ENCODE data around the gene PLAAT3.
"Not testable (repeated sequence)": the region's sequence is repeated elsewhere in the genome, so short reads cannot be mapped to it uniquely, and the experiment has no call there.

Gene PLAAT3

DNA sequence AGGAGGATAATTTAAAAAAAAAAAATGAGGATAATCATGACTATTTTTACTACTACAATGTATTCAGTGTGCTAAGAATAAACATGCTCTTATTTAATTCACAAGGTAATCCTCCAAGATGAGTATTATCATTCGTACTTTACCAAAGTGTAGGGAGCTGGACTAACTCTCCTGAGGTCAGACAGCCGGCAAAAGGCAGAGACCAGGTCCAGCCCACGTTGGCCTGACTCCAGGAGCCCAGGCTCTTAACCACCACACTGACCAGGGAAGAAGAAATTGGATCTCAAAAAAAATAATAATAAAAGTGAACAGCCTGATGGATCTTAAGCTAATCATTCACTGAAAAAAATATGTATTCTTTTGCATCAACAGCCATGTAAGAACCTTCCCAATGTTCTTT lies 25.2 kb downstream of the PLAAT3 start:
- TF ChIP-seq MAX (IDR thresholded peaks at IDR 0.05; ENCODE audit: low read depth, low read length), result no peak
- TF ChIP-seq MYC (IDR thresholded peaks at IDR 0.05; ENCODE audit: low read depth, low read length), result no peak
- no peak for TF ChIP-seq CTCF (IDR thresholded peaks at IDR 0.05; ENCODE audit: low read depth, low read length)
- TF ChIP-seq POLR2A (IDR thresholded peaks at IDR 0.05; ENCODE audit: extremely low read depth, insufficient read length), result no peak
- DNase-seq (ENCODE audit: low read depth), result no peak
- H3K4me3 ChIP-seq (ENCODE audit: low read depth, low read length), result no peak overlapping the region

GRCh38 chr11:63586451-63587166 lies 27.6 kb downstream of the PLAAT3 start:
- TF ChIP-seq CTCF (IDR thresholded peaks at IDR 0.05; ENCODE audit: low read depth, low read length) (no peak), MYC (IDR thresholded peaks at IDR 0.05; ENCODE audit: low read depth, low read length) (no peak), POLR2A (IDR thresholded peaks at IDR 0.05; ENCODE audit: extremely low read depth, insufficient read length) (no peak), MAX (IDR thresholded peaks at IDR 0.05; ENCODE audit: low read depth, low read length) (no peak)
- no peak for DNase-seq (ENCODE audit: low read depth)
- no peak overlapping the region for H3K4me3 ChIP-seq (ENCODE audit: low read depth, low read length)

- H3K4me3 ChIP-seq (ENCODE audit: low read depth, low read length), result no peak overlapping the region
- DNase-seq (ENCODE audit: low read depth), result no peak
- TF ChIP-seq CTCF (IDR thresholded peaks at IDR 0.05; ENCODE audit: low read depth, low read length) (no peak), MYC (IDR thresholded peaks at IDR 0.05; ENCODE audit: low read depth, low read length) (no peak), POLR2A (IDR thresholded peaks at IDR 0.05; ENCODE audit: extremely low read depth, insufficient read length) (no peak), MAX (IDR thresholded peaks at IDR 0.05; ENCODE audit: low read depth, low read length) (no peak)
These were observed 30.9 kb downstream of the PLAAT3 start for GRCh38 chr11:63583357-63583677.

DNA sequence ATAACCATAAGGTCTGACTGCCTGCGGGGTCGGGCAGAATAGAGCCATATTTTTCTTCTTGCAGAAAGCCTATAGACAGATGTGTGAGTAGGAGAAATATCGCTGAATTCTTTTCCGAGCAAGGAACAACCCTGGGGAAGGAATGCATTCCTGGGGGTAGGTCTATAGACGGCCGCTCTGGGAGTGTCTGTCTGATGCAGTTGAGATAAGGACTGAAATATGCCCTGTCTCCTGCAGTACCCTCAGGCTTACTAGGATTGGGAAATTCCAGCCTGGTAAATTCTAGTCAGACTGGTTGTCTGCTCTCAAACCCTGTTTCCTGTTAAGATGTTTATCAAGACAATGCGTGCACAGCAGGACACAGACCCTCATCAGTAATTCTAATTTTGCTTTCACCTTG lies 33.0 kb downstream of the PLAAT3 start:
- not testable (repeated sequence) for DNase-seq (ENCODE audit: low read depth); H3K4me3 ChIP-seq (ENCODE audit: low read depth, low read length)

- DNase-seq (ENCODE audit: low read depth); H3K4me3 ChIP-seq (ENCODE audit: low read depth, low read length): not testable (repeated sequence)
These were observed 35.4 kb downstream of the PLAAT3 start for GRCh38 chr11:63578882-63579281.

GRCh38 chr11:63574856-63575602 lies 39.2 kb downstream of the PLAAT3 start:
- TF ChIP-seq MAX (IDR thresholded peaks at IDR 0.05; ENCODE audit: low read depth, low read length) (no peak), POLR2A (IDR thresholded peaks at IDR 0.05; ENCODE audit: extremely low read depth, insufficient read length) (no peak), MYC (IDR thresholded peaks at IDR 0.05; ENCODE audit: low read depth, low read length) (no peak), CTCF (IDR thresholded peaks at IDR 0.05; ENCODE audit: low read depth, low read length) (no peak)
- H3K4me3 ChIP-seq (ENCODE audit: low read depth, low read length), result peak overlapping the region; percentile 33
- DNase-seq (ENCODE audit: low read depth), result peak; percentile 18
